Choroid plexus epithelial cell (primary cell): Measurements from ENCODE around the gene ALOX12.
A peak's percentile ranks its signal among the peaks of the same experiment; 100 is the strongest.

Source experiments
- DNase-seq: peaks from one replicate; pipeline ENCODE4 v3.0.0-alpha.2; 2010; ENCODE audit warnings: low read depth
- H3K4me3 ChIP-seq: 2 replicates; pipeline ENCODE4 v1.5.1; 2011; ENCODE audit warnings: low read depth, mild to moderate bottlenecking, control low read depth, low read length, moderate library complexity
- CTCF ChIP-seq: conservative IDR thresholded peaks from 2 replicates; pipeline ENCODE4 v1.5.1; 2011; ENCODE audit warnings: low read depth, mild to moderate bottlenecking, control low read depth, inconsistent platforms, low read length, moderate library complexity

The ALOX12 gene

GRCh38 chr17:7029659-7030058 lies 33.8 kb downstream of the ALOX12 start:
- no peak overlapping the region for H3K4me3 ChIP-seq
- TF ChIP-seq CTCF: no peak
- no peak for DNase-seq

- DNase-seq: no peak
- no peak for TF ChIP-seq CTCF
- peak overlapping the region; percentile 78 for H3K4me3 ChIP-seq
These were observed 39.2 kb downstream of the ALOX12 start for GRCh38 chr17:7034955-7035590.

- DNase-seq: peak; percentile 97
- peak within 1 kb of the TSS; percentile 78 for H3K4me3 ChIP-seq
- TF ChIP-seq CTCF: no peak
These were observed 39.9 kb downstream of the ALOX12 start, which contains the start of gene SLC16A13 for GRCh38 chr17:7035591-7036368. Gene SLC16A13 (plus strand): TSS chr17:7036015. CDS start chr17:7036383, 368 bp downstream.

- DNase-seq: no peak
- no peak for TF ChIP-seq CTCF
- no peak overlapping the region for H3K4me3 ChIP-seq
These were observed 42.4 kb downstream of the ALOX12 start for GRCh38 chr17:7038025-7038862.

- no peak for DNase-seq
- no peak overlapping the region for H3K4me3 ChIP-seq
- no peak for TF ChIP-seq CTCF
These were observed 44.0 kb downstream of the ALOX12 start for GRCh38 chr17:7039832-7040231.

- H3K4me3 ChIP-seq: peak overlapping the region; percentile 53
- TF ChIP-seq CTCF: no peak
- DNase-seq: no peak
These were observed 46.0 kb downstream of the ALOX12 start for GRCh38 chr17:7041607-7042500.
